Measurements from ENCODE around the gene GRIN2C. TPM values are rescaled to one million over a fixed set of nuclear protein-coding genes. Genes with fewer than 3 reads are reported as not detected.

Gene GRIN2C
- total and polyA plus RNA-seq, 9 of the 15 experiments (the other 6 are each of a cell fraction or from before 2014, with no cell fraction given): under 0.01 to 0.33 (median 0.10) TPM; not detected in 2

- no peak; the same call in 1 of the 2 replicates for TF ChIP-seq ZNF263 (CRISPR knock-in tag; IDR thresholded peaks at IDR 0.05; ENCODE audit: borderline replicate concordance)
- TF ChIP-seq SP1 (CRISPR knock-in tag; IDR thresholded peaks at IDR 0.05): peak; percentile 99
- no peak for TF ChIP-seq MYNN (IDR thresholded peaks at IDR 0.05)
- TF ChIP-seq MYNN (CRISPR knock-in tag; IDR thresholded peaks at IDR 0.05): no peak
- no peak for TF ChIP-seq RBM17 (IDR thresholded peaks at IDR 0.05; ENCODE audit: borderline replicate concordance, low read depth, low read length)
- no peak for TF ChIP-seq ESRRB (CRISPR knock-in tag; IDR thresholded peaks at IDR 0.05; ENCODE audit: borderline replicate concordance)
- no peak for TF ChIP-seq CCNT2 (IDR thresholded peaks at IDR 0.05; ENCODE audit: borderline replicate concordance, extremely low read depth, insufficient read length, low read depth, low read length)
- no peak for TF ChIP-seq FUS (optimal IDR thresholded peaks at IDR 0.05; ENCODE audit: low read depth, low read length)
- peak; percentile 57; the same call in 1 of the 2 replicates for TF ChIP-seq LCOR (CRISPR knock-in tag; IDR thresholded peaks at IDR 0.05)
- TF ChIP-seq ETV5 (CRISPR knock-in tag; IDR thresholded peaks at IDR 0.05; ENCODE audit: low read depth): no peak; the same call in 1 of the 2 replicates
- no peak for TF ChIP-seq ZKSCAN3 (CRISPR knock-in tag; IDR thresholded peaks at IDR 0.05)
- TF ChIP-seq ZNF583 (CRISPR knock-in tag; IDR thresholded peaks at IDR 0.05): peak; percentile 46; the same call in 1 of the 2 replicates
- 0 out of 2 replicates have a peak, but pooled peaks have one; percentile 22 for TF ChIP-seq ZNF76 (CRISPR knock-in tag; IDR thresholded peaks at IDR 0.05; ENCODE audit: borderline replicate concordance)
- 0 out of 2 replicates have a peak, but pooled peaks have one; percentile 45 for TF ChIP-seq KLF1 (tag; IDR thresholded peaks at IDR 0.05)
- TF ChIP-seq MAFK (IDR thresholded peaks at IDR 0.05; ENCODE audit: low read length): no peak
- peak; percentile 91 for TF ChIP-seq ATF1 (CRISPR knock-in tag; IDR thresholded peaks at IDR 0.05)
- peak; percentile 99 for TF ChIP-seq ATF1 (tag; IDR thresholded peaks at IDR 0.05)
- TF ChIP-seq ZNF121 (CRISPR knock-in tag; conservative IDR thresholded peaks at IDR 0.05): no peak
- TF ChIP-seq POLR2H (tag; IDR thresholded peaks at IDR 0.05; ENCODE audit: low read depth): peak; percentile 95
- TF ChIP-seq SREBF1 (IDR thresholded peaks at IDR 0.05; ENCODE audit: borderline replicate concordance, low read depth, low read length): 0 out of 2 replicates have a peak, but pooled peaks have one; percentile 24
- peak; percentile 25; the same call in 1 of the 2 replicates for TF ChIP-seq FOXP1 (CRISPR knock-in tag; IDR thresholded peaks at IDR 0.05)
- no peak; the same call in 1 of the 2 replicates for TF ChIP-seq HMG20A (CRISPR knock-in tag; conservative IDR thresholded peaks at IDR 0.05)
- TF ChIP-seq USF2 (CRISPR knock-in tag; IDR thresholded peaks at IDR 0.05): peak; percentile 98
- TF ChIP-seq THRAP3 (IDR thresholded peaks at IDR 0.05; ENCODE audit: borderline replicate concordance): no peak
- peak; percentile 96 for TF ChIP-seq ELF2 (CRISPR knock-in tag; IDR thresholded peaks at IDR 0.05)
- TF ChIP-seq ATF6 (CRISPR knock-in tag; IDR thresholded peaks at IDR 0.05): no peak
- TF ChIP-seq TEAD1 (CRISPR knock-in tag; IDR thresholded peaks at IDR 0.05): peak in 1 of 2 experiments; percentile 53; a peak in 1 of 4 replicates
Observed at GRCh38 chr17:74873037-74873873, 13.6 kb upstream of the GRIN2C start (continued).

All from K562 (cell line).